DMS53 treated with DMSO at 0.1 percent for 48 hours (cell line): ENCODE measurements around the gene EPB41L2.

Source experiments
- DNase-seq: peaks from one replicate; lab custom pipeline; 2025; ENCODE audit not compliant: unreplicated experiment; lab: John Stamatoyannopoulos, UW

The EPB41L2 gene

GRCh38 chr6:130978660-130979396, 84.2 kb downstream of the EPB41L2 start:
- no peak for DNase-seq

GRCh38 chr6:130978180-130978579, 84.9 kb downstream of the EPB41L2 start:
- DNase-seq: no peak

GRCh38 chr6:130975325-130975724, 87.7 kb downstream of the EPB41L2 start:
- DNase-seq: no peak

GRCh38 chr6:130973521-130974277, 89.3 kb downstream of the EPB41L2 start:
- DNase-seq: no peak

- DNase-seq: no peak
Measured at GRCh38 chr6:130971504-130971903, 91.5 kb downstream of the EPB41L2 start.

- no peak for DNase-seq
Measured at GRCh38 chr6:130970839-130971410, 92.1 kb downstream of the EPB41L2 start.

GRCh38 chr6:130969791-130970491, 93.1 kb downstream of the EPB41L2 start:
- no peak for DNase-seq

GRCh38 chr6:130969166-130969565, 93.9 kb downstream of the EPB41L2 start:
- no peak for DNase-seq

GRCh38 chr6:130968476-130968875, 94.6 kb downstream of the EPB41L2 start:
- no peak for DNase-seq

- no peak for DNase-seq
Measured at GRCh38 chr6:130967502-130968445, 95.3 kb downstream of the EPB41L2 start.

- no peak for DNase-seq
Measured at GRCh38 chr6:130966344-130966980, 96.6 kb downstream of the EPB41L2 start.

- no peak for DNase-seq
Measured at GRCh38 chr6:130965656-130966055, 97.4 kb downstream of the EPB41L2 start.

- no peak for DNase-seq
Measured at GRCh38 chr6:130964808-130965604, 98.0 kb downstream of the EPB41L2 start.

GRCh38 chr6:130964289-130964688, 98.8 kb downstream of the EPB41L2 start:
- DNase-seq: no peak

GRCh38 chr6:130962966-130963365, 100.1 kb downstream of the EPB41L2 start:
- DNase-seq: no peak

GRCh38 chr6:130961148-130961547, 101.9 kb downstream of the EPB41L2 start:
- DNase-seq: no peak

GRCh38 chr6:130959951-130960350, 103.1 kb downstream of the EPB41L2 start:
- no peak for DNase-seq

GRCh38 chr6:130958468-130958867, 104.6 kb downstream of the EPB41L2 start:
- no peak for DNase-seq

- DNase-seq: peak; percentile 18
Measured at GRCh38 chr6:130955755-130956154, 107.3 kb downstream of the EPB41L2 start.
